Measurements from ENCODE around the gene SLC1A1.
"Not testable (repeated sequence)": the region's sequence is repeated elsewhere in the genome, so short reads cannot be mapped to it uniquely, and the experiment has no call there.

Gene SLC1A1

GRCh38 chr9:4517274-4517673 lies 27.0 kb downstream of the SLC1A1 start:
- no peaks in the 10 kb centered on the region for H3K9me3 Mint-ChIP-seq
- no peak overlapping the region for H3K4me3 Mint-ChIP-seq
- no peaks in the 10 kb centered on the region for H3K36me3 Mint-ChIP-seq
- H3K4me1 Mint-ChIP-seq = peaks cover 7% of the 10 kb centered on the region
- no peak overlapping the region for H3K27ac Mint-ChIP-seq
- H3K27me3 Mint-ChIP-seq = no peaks in the 10 kb centered on the region

GRCh38 chr9:4519604-4520003 lies 29.3 kb downstream of the SLC1A1 start:
- H3K9me3 Mint-ChIP-seq = no peaks in the 10 kb centered on the region
- no peak overlapping the region for H3K4me3 Mint-ChIP-seq
- H3K36me3 Mint-ChIP-seq = no peaks in the 10 kb centered on the region
- H3K4me1 Mint-ChIP-seq = peaks cover 7% of the 10 kb centered on the region
- no peaks in the 10 kb centered on the region for H3K27me3 Mint-ChIP-seq
- H3K27ac Mint-ChIP-seq = no peak overlapping the region

GRCh38 chr9:4520055-4520454 lies 29.8 kb downstream of the SLC1A1 start:
- no peak overlapping the region for H3K27ac Mint-ChIP-seq
- no peaks in the 10 kb centered on the region for H3K27me3 Mint-ChIP-seq

GRCh38 chr9:4530375-4530774 lies 40.1 kb downstream of the SLC1A1 start:
- H3K9me3 Mint-ChIP-seq = no peaks in the 10 kb centered on the region
- peaks cover 11% of the 10 kb centered on the region for H3K4me1 Mint-ChIP-seq
- no peak overlapping the region for H3K27ac Mint-ChIP-seq
- no peaks in the 10 kb centered on the region for H3K27me3 Mint-ChIP-seq
- H3K36me3 Mint-ChIP-seq = peaks cover 4% of the 10 kb centered on the region
- no peak overlapping the region for H3K4me3 Mint-ChIP-seq

More at GRCh38 chr9:4520055-4520454, 29.8 kb downstream of the SLC1A1 start:
- Mint-ChIP-seq H3K4me1 (peaks cover 7% of the 10 kb centered on the region), H3K4me3 (no peak overlapping the region), H3K9me3 (no peaks in the 10 kb centered on the region), H3K36me3 (no peaks in the 10 kb centered on the region)

- H3K27me3 Mint-ChIP-seq, H3K27ac Mint-ChIP-seq, H3K4me3 Mint-ChIP-seq, H3K9me3 Mint-ChIP-seq, H3K36me3 Mint-ChIP-seq: not testable (repeated sequence)
- H3K4me1 Mint-ChIP-seq = peaks cover 11% of the 10 kb centered on the region
Measured at GRCh38 chr9:4530831-4531230, 40.6 kb downstream of the SLC1A1 start.

- not testable (repeated sequence) for H3K36me3 Mint-ChIP-seq, H3K4me3 Mint-ChIP-seq, H3K27me3 Mint-ChIP-seq, H3K27ac Mint-ChIP-seq, H3K9me3 Mint-ChIP-seq
- H3K4me1 Mint-ChIP-seq = peaks cover 11% of the 10 kb centered on the region
Measured at GRCh38 chr9:4531355-4531754, 41.1 kb downstream of the SLC1A1 start.

GRCh38 chr9:4533881-4534280 lies 43.6 kb downstream of the SLC1A1 start:
- not testable (repeated sequence) for H3K27me3 Mint-ChIP-seq

GRCh38 chr9:4536196-4536595 lies 45.9 kb downstream of the SLC1A1 start:
- H3K27ac Mint-ChIP-seq, H3K9me3 Mint-ChIP-seq, H3K36me3 Mint-ChIP-seq, H3K4me3 Mint-ChIP-seq, H3K27me3 Mint-ChIP-seq: not testable (repeated sequence)
- peaks cover 11% of the 10 kb centered on the region for H3K4me1 Mint-ChIP-seq

More at GRCh38 chr9:4533881-4534280, 43.6 kb downstream of the SLC1A1 start:
- not testable (repeated sequence) for H3K27ac Mint-ChIP-seq, H3K9me3 Mint-ChIP-seq, H3K36me3 Mint-ChIP-seq
- Mint-ChIP-seq H3K4me3 (peak overlapping the region; percentile 33), H3K4me1 (peaks cover 11% of the 10 kb centered on the region)

GRCh38 chr9:4537581-4537980 lies 47.3 kb downstream of the SLC1A1 start:
- Mint-ChIP-seq H3K36me3 (no peaks in the 10 kb centered on the region), H3K4me3 (no peak overlapping the region), H3K27ac (no peak overlapping the region), H3K4me1 (peaks cover 11% of the 10 kb centered on the region), H3K9me3 (no peaks in the 10 kb centered on the region), H3K27me3 (no peaks in the 10 kb centered on the region)

- H3K36me3 Mint-ChIP-seq = no peaks in the 10 kb centered on the region
- no peak overlapping the region for H3K4me3 Mint-ChIP-seq
- peaks cover 11% of the 10 kb centered on the region for H3K4me1 Mint-ChIP-seq
- H3K27me3 Mint-ChIP-seq = no peaks in the 10 kb centered on the region
- H3K9me3 Mint-ChIP-seq = no peaks in the 10 kb centered on the region
- H3K27ac Mint-ChIP-seq = no peak overlapping the region
Measured at GRCh38 chr9:4538107-4538506, 47.8 kb downstream of the SLC1A1 start.

- no peak overlapping the region for H3K4me3 Mint-ChIP-seq
- H3K27ac Mint-ChIP-seq = no peak overlapping the region
- H3K9me3 Mint-ChIP-seq = no peaks in the 10 kb centered on the region
- H3K27me3 Mint-ChIP-seq = no peaks in the 10 kb centered on the region
- peaks cover 8% of the 10 kb centered on the region for H3K4me1 Mint-ChIP-seq
- H3K36me3 Mint-ChIP-seq = no peaks in the 10 kb centered on the region
Measured at GRCh38 chr9:4538621-4539020, 48.4 kb downstream of the SLC1A1 start.

- no peaks in the 10 kb centered on the region for H3K9me3 Mint-ChIP-seq
- no peaks in the 10 kb centered on the region for H3K36me3 Mint-ChIP-seq
- H3K27me3 Mint-ChIP-seq = no peaks in the 10 kb centered on the region
- H3K4me1 Mint-ChIP-seq = no peaks in the 10 kb centered on the region
- H3K4me3 Mint-ChIP-seq = no peak overlapping the region
- no peak overlapping the region for H3K27ac Mint-ChIP-seq
Measured at GRCh38 chr9:4540425-4540824, 50.2 kb downstream of the SLC1A1 start.

GRCh38 chr9:4541281-4541680 lies 51.0 kb downstream of the SLC1A1 start:
- H3K4me3 Mint-ChIP-seq = no peak overlapping the region
- H3K9me3 Mint-ChIP-seq = no peaks in the 10 kb centered on the region
- no peaks in the 10 kb centered on the region for H3K36me3 Mint-ChIP-seq
- no peaks in the 10 kb centered on the region for H3K27me3 Mint-ChIP-seq
- no peak overlapping the region for H3K27ac Mint-ChIP-seq
- H3K4me1 Mint-ChIP-seq = peaks cover 7% of the 10 kb centered on the region

GRCh38 chr9:4541856-4542255 lies 51.6 kb downstream of the SLC1A1 start:
- Mint-ChIP-seq H3K27me3 (no peaks in the 10 kb centered on the region), H3K9me3 (no peaks in the 10 kb centered on the region), H3K36me3 (no peaks in the 10 kb centered on the region), H3K27ac (no peak overlapping the region), H3K4me1 (peaks cover 13% of the 10 kb centered on the region), H3K4me3 (no peak overlapping the region)

- H3K27ac Mint-ChIP-seq, H3K4me3 Mint-ChIP-seq, H3K9me3 Mint-ChIP-seq, H3K27me3 Mint-ChIP-seq, H3K36me3 Mint-ChIP-seq: not testable (repeated sequence)
- H3K4me1 Mint-ChIP-seq = peaks cover 36% of the 10 kb centered on the region
Measured at GRCh38 chr9:4544714-4545113, 54.4 kb downstream of the SLC1A1 start.

- H3K27me3 Mint-ChIP-seq = no peaks in the 10 kb centered on the region
- no peak overlapping the region for H3K27ac Mint-ChIP-seq
- no peaks in the 10 kb centered on the region for H3K36me3 Mint-ChIP-seq
- H3K4me3 Mint-ChIP-seq = no peak overlapping the region
- H3K4me1 Mint-ChIP-seq = peaks cover 59% of the 10 kb centered on the region
- no peaks in the 10 kb centered on the region for H3K9me3 Mint-ChIP-seq
Measured at GRCh38 chr9:4547016-4547415, 56.7 kb downstream of the SLC1A1 start.

- Mint-ChIP-seq H3K27ac (no peak overlapping the region), H3K27me3 (no peaks in the 10 kb centered on the region), H3K4me3 (no peak overlapping the region), H3K36me3 (no peaks in the 10 kb centered on the region), H3K9me3 (no peaks in the 10 kb centered on the region), H3K4me1 (peaks cover 66% of the 10 kb centered on the region)
Measured at GRCh38 chr9:4548811-4549725, 58.8 kb downstream of the SLC1A1 start.
